Parathyroid adenoma (tissue), 2 donors: ENCODE data around the gene PQBP1.
A peak's percentile ranks its signal among the peaks of the same experiment; 100 is the strongest.
"Not testable (repeated sequence)": the region's sequence is repeated elsewhere in the genome, so short reads cannot be mapped to it uniquely, and the experiment has no call there.

Source experiments
- H2AFZ ChIP-seq: fragments of 300-600 bp; sonication (generic); one replicate; pipeline ENCODE4 v1.7.0; 2017; ENCODE audit warnings: antibody characterized with exemption, mild to moderate bottlenecking
- H3K27ac ChIP-seq: fragments of 300-600 bp; sonication (generic); one replicate; pipeline ENCODE4 v1.7.0; 2017
- H3K27me3 ChIP-seq: fragments of 300-600 bp; sonication (generic); one replicate; pipeline ENCODE4 v1.7.0; 2017; ENCODE audit warnings: low read length; ENCODE audit not compliant: control insufficient read depth, insufficient read depth
- H3K36me3 ChIP-seq: fragments of 300-600 bp; sonication (generic); one replicate; pipeline ENCODE4 v1.7.0; 2017; ENCODE audit warnings: low read length; ENCODE audit not compliant: control insufficient read depth, insufficient read depth
- H3K4me1 ChIP-seq: fragments of 300-600 bp; sonication (generic); one replicate; pipeline ENCODE4 v1.7.0; 2017; ENCODE audit warnings: control low read depth
- H3K4me2 ChIP-seq: fragments of 300-600 bp; sonication (generic); one replicate; pipeline ENCODE4 v1.7.0; 2017; ENCODE audit warnings: low read length
- H3K4me3 ChIP-seq: fragments of 300-600 bp; sonication (generic); one replicate; pipeline ENCODE4 v1.7.0; 2017; ENCODE audit warnings: low read depth, low read length
- H3K79me2 ChIP-seq: fragments of 300-600 bp; sonication (generic); one replicate; pipeline ENCODE4 v1.7.0; 2017; ENCODE audit warnings: control low read depth
- H3K9ac ChIP-seq: fragments of 300-600 bp; sonication (generic); one replicate; pipeline ENCODE4 v1.7.0; 2017; ENCODE audit warnings: mild to moderate bottlenecking
- H3K9me3 ChIP-seq: fragments of 300-600 bp; sonication (generic); one replicate; pipeline ENCODE4 v1.7.0; 2017; ENCODE audit warnings: low read length; ENCODE audit not compliant: control insufficient read depth
- CTCF ChIP-seq: fragments of 300-600 bp; sonication (generic); IDR thresholded peaks from one replicate; pipeline ENCODE4 v1.7.0; 2017; ENCODE audit warnings: antibody characterized with exemption, mild to moderate bottlenecking
- donor health status: primary hyperparathyroidism.

Gene PQBP1, protein sequence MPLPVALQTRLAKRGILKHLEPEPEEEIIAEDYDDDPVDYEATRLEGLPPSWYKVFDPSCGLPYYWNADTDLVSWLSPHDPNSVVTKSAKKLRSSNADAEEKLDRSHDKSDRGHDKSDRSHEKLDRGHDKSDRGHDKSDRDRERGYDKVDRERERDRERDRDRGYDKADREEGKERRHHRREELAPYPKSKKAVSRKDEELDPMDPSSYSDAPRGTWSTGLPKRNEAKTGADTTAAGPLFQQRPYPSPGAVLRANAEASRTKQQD

GRCh38 chrX:48897625-48898306, at the start of gene PQBP1, which contains the start of gene TIMM17B:
TSS of gene PQBP1 (plus strand) at chrX:48897930. CDS start at chrX:48898510, 580 bp downstream.
TSS of gene TIMM17B (minus strand) at chrX:48897768. CDS start at chrX:48897749, 19 bp downstream.
- peak within 1 kb of the TSS; percentile 88 for H3K4me3 ChIP-seq
- H3K9me3 ChIP-seq, result no peaks in the 10 kb centered on the region
- H3K27ac ChIP-seq, result peak within 1 kb of the TSS; percentile 96
- peaks cover 3% of the 10 kb centered on the region for H3K79me2 ChIP-seq
- peak within 1 kb of the TSS; percentile 43 for H3K9ac ChIP-seq
- H3K27me3 ChIP-seq, result no peaks in the 10 kb centered on the region
- no peaks in the 10 kb centered on the region for H3K36me3 ChIP-seq
- peak within 1 kb of the TSS; percentile 70 for H2AFZ ChIP-seq
- peak within 1 kb of the TSS; percentile 79 for H3K4me2 ChIP-seq
- no peak for TF ChIP-seq CTCF
- H3K4me1 ChIP-seq, result no peaks in the 10 kb centered on the region

- Histone ChIP-seq H3K27me3 (no peaks in the 10 kb centered on the region), H3K4me1 (no peaks in the 10 kb centered on the region), H3K27ac (no peak overlapping the region), H2AFZ (no peak overlapping the region), H3K79me2 (no peaks in the 10 kb centered on the region), H3K36me3 (no peaks in the 10 kb centered on the region), H3K9me3 (no peaks in the 10 kb centered on the region), H3K9ac (no peak overlapping the region), H3K4me3 (no peak overlapping the region), H3K4me2 (no peak overlapping the region)
- TF ChIP-seq CTCF, result no peak
Observed at GRCh38 chrX:48848847-48849246, 48.9 kb upstream of the PQBP1 start.

GRCh38 chrX:48852857-48853256, 44.9 kb upstream of the PQBP1 start:
- Histone ChIP-seq H3K36me3 (no peaks in the 10 kb centered on the region), H3K4me3 (no peak overlapping the region), H3K4me2 (no peak overlapping the region), H3K27ac (no peak overlapping the region), H3K9ac (no peak overlapping the region), H2AFZ (no peak overlapping the region), H3K9me3 (no peaks in the 10 kb centered on the region), H3K79me2 (no peaks in the 10 kb centered on the region), H3K4me1 (no peaks in the 10 kb centered on the region), H3K27me3 (no peaks in the 10 kb centered on the region)
- no peak for TF ChIP-seq CTCF

DNA sequence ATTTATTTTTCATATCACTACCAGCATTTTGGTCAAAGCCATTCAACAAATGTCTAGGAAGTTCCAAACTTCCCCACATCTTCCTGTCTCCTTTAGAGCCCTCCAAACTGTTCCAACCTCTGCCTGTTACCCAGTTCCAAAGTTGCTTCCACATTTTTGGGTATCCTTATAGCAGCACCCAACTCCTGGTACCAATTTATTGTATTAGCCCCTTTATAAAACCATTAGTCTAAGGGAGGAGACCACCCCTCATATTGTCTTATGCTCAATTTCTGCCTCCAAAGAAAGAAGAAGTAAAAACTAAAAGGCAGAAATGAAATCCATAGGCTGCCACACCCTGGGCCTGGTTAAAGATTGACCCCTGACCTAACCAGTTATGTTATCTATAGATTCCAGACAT, 44.2 kb upstream of the PQBP1 start:
- H3K79me2 ChIP-seq, H3K36me3 ChIP-seq, H3K4me3 ChIP-seq, H3K4me1 ChIP-seq, H3K9ac ChIP-seq, H3K27ac ChIP-seq, H2AFZ ChIP-seq, H3K4me2 ChIP-seq, H3K9me3 ChIP-seq, H3K27me3 ChIP-seq: not testable (repeated sequence)

DNA sequence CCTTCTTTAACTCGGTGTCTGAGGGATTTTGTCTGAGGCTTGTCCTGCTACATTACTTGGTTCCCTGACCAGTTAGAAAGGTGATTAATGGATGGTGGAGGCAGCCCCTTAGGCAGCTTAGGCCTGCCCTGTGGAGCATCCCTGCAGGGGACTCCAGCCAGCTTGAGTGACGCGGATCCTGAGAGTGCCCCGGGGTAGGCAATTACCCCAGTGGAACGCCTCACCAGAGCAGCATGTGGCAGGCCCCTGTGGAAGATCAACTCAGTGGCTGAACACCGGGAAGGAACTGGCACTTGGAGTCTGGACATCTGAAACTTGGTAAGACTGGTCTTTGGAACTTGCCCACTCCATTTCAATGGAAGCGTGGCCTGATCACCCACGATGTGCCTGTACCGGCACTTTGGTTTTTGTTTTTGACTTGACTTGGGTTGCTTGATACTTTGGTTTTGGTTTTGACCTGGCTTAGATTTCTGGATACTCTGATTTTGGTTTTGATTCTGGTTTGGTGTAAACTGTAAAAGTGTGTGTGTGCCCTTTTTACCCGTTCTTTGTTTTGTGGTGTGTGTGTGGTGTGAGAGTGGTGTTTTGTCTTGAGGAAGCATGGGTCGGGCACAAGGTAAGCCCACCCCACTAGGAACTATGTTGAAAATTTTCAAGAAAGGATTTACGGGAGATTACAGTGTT, 43.5 kb upstream of the PQBP1 start:
- H3K4me3 ChIP-seq, H3K4me1 ChIP-seq, H3K9ac ChIP-seq, H2AFZ ChIP-seq, H3K27ac ChIP-seq, H3K36me3 ChIP-seq, H3K27me3 ChIP-seq, H3K79me2 ChIP-seq, H3K9me3 ChIP-seq, H3K4me2 ChIP-seq: not testable (repeated sequence)
